HepG2 (cell line): ENCODE results near the gene JUND. TPM values are rescaled to one million over a fixed set of nuclear protein-coding genes. Genes with fewer than 3 reads are reported as not detected.

ENCODE experiments used
- CENPX ChIP-seq: sonication (generic); formaldehyde crosslinking; IDR thresholded peaks from 2 replicates; pipeline ENCODE4 v1.9.0; 2021; ENCODE audit warnings: mild to moderate bottlenecking, missing genetic modification reagents, moderate library complexity
- CREM ChIP-seq, 2 experiments: sonication (generic) in 1 of 2; formaldehyde crosslinking in 1 of 2; IDR thresholded peaks; 2 replicates each; pipeline versions ENCODE4 v1.4.0 to v1.6.1; 2016 to 2020; ENCODE audit warnings: antibody characterized with exemption in 1 of 2, mild to moderate bottlenecking in 1 of 2, missing genetic modification reagents in 1 of 2
- FOXK1 ChIP-seq: sonication (generic); formaldehyde crosslinking; IDR thresholded peaks from 2 replicates; pipeline ENCODE4 v1.4.0; 2020; ENCODE audit warnings: low read depth, missing genetic modification reagents, borderline replicate concordance
- HNF4A ChIP-seq: sonication (generic); formaldehyde crosslinking; IDR thresholded peaks from 2 replicates; pipeline ENCODE4 v1.4.0; 2020; ENCODE audit warnings: missing genetic modification reagents
- MAFF ChIP-seq: IDR thresholded peaks from 2 replicates; pipeline ENCODE4 v1.6.1; 2011; ENCODE audit warnings: low read depth, low read length, improper control_type of control experiment
- MTA1 ChIP-seq: sonication (generic); formaldehyde crosslinking; IDR thresholded peaks from 2 replicates; pipeline ENCODE4 v1.4.0; 2020; ENCODE audit warnings: missing genetic modification reagents, mild to moderate bottlenecking, borderline replicate concordance
- NFYB ChIP-seq: sonication (generic); formaldehyde crosslinking; IDR thresholded peaks from 2 replicates; pipeline ENCODE4 v1.4.0; 2020; ENCODE audit warnings: missing genetic modification reagents
- POLR2A ChIP-seq, 2 experiments: IDR thresholded peaks; 2 replicates each; pipeline ENCODE4 v1.6.1; 2011; ENCODE audit warnings: low read depth in 2 of 2, low read length in 2 of 2, mild to moderate bottlenecking in 1 of 2, moderate library complexity in 1 of 2; ENCODE audit not compliant: insufficient read depth in 1 of 2
- PRPF4 ChIP-seq: fragments of 200-400 bp; formaldehyde crosslinking; IDR thresholded peaks from 2 replicates; pipeline ENCODE4 v1.6.1; 2016; ENCODE audit warnings: low read length, low read depth; ENCODE audit not compliant: poor library complexity, severe bottlenecking
- RBM39 ChIP-seq: fragments of 200-400 bp; formaldehyde crosslinking; IDR thresholded peaks from one replicate; pipeline ENCODE4 v1.6.1; 2018; ENCODE audit warnings: antibody characterized with exemption, mild to moderate bottlenecking, low read depth, low read length; ENCODE audit not compliant: poor library complexity, severe bottlenecking
- SALL1 ChIP-seq: sonication (generic); formaldehyde crosslinking; IDR thresholded peaks from 2 replicates; pipeline ENCODE4 v1.8.0; 2022; ENCODE audit warnings: mild to moderate bottlenecking, missing genetic modification reagents
- SPEN ChIP-seq: sonication (generic); formaldehyde crosslinking; IDR thresholded peaks from 2 replicates; pipeline ENCODE4 v1.5.1; 2020; ENCODE audit warnings: low read depth, mild to moderate bottlenecking, missing genetic modification reagents
- TEAD3 ChIP-seq: optimal IDR thresholded peaks from 2 replicates; pipeline ENCODE3; 2016; ENCODE audit warnings: borderline replicate concordance
- YEATS2 ChIP-seq: sonication (generic); formaldehyde crosslinking; IDR thresholded peaks from 2 replicates; pipeline ENCODE4 v1.4.0; 2020; ENCODE audit warnings: missing genetic modification reagents, borderline replicate concordance
- ZFP1 ChIP-seq: IDR thresholded peaks from 2 replicates; pipeline ENCODE4 v1.6.1; 2016
- ZNF333 ChIP-seq: sonication (generic); formaldehyde crosslinking; IDR thresholded peaks from 2 replicates; pipeline ENCODE4 v1.4.0; 2020; ENCODE audit warnings: mild to moderate bottlenecking, missing genetic modification reagents, borderline replicate concordance
- ZNF564 ChIP-seq: sonication (generic); formaldehyde crosslinking; IDR thresholded peaks from 2 replicates; pipeline ENCODE4 v1.8.1; 2023; ENCODE audit warnings: mild to moderate bottlenecking, missing genetic modification reagents
- ZNF775 ChIP-seq: sonication (generic); formaldehyde crosslinking; IDR thresholded peaks from 2 replicates; pipeline ENCODE4 v1.4.0; 2020; ENCODE audit warnings: missing genetic modification reagents, mild to moderate bottlenecking, moderate library complexity, borderline replicate concordance
- ZNF780A ChIP-seq: sonication (generic); formaldehyde crosslinking; IDR thresholded peaks from 2 replicates; pipeline ENCODE4 v1.8.0; 2022; ENCODE audit warnings: mild to moderate bottlenecking, missing genetic modification reagents, moderate library complexity
- polyA plus RNA-seq, 8 experiments: library from polyadenylated mRNA; depleted of rRNA in 3 of 8; stranded (reverse) in 7 of 8; unstranded in 1 of 8; fragments of >200 nt; fragmentation: Illumina TruSeq in 4 of 8; extraction: Trizol in 4 of 8; gene quantifications; 2 replicates each; pipeline versions ENCODE4 v1.2.1 to v1.2.3, GENCODE V29; 2011 to 2016; ENCODE audit warnings: low read depth in 4 of 8, missing spikeins in 1 of 8, mixed read lengths in 1 of 8; ENCODE audit not compliant: insufficient read depth in 1 of 8
- total RNA-seq, 5 experiments: library from RNA; depleted of rRNA; stranded (reverse); fragments of >200 nt; fragmentation: Illumina TruSeq; extraction: Trizol; gene quantifications; 2 replicates each; pipeline ENCODE4 v1.2.3, GENCODE V29; 2016; ENCODE audit warnings: low read depth in 1 of 5
- TF ChIP-seq, protein P1 (sequence below): IDR thresholded peaks from 2 replicates; pipeline ENCODE4 v1.6.1; 2016; ENCODE audit warnings: low read depth, borderline replicate concordance
- TF ChIP-seq, protein P2 (sequence below): sonication (generic); formaldehyde crosslinking; IDR thresholded peaks from 2 replicates; pipeline ENCODE4 v1.5.0; 2020; ENCODE audit warnings: mild to moderate bottlenecking, missing genetic modification reagents, moderate library complexity
- TF ChIP-seq, protein P3 (sequence below): sonication (generic); formaldehyde crosslinking; IDR thresholded peaks from 2 replicates; pipeline ENCODE4 v1.4.0; 2020; ENCODE audit warnings: low read depth, mild to moderate bottlenecking, missing genetic modification reagents
- TF ChIP-seq, protein P4 (sequence below): sonication (generic); formaldehyde crosslinking; conservative IDR thresholded peaks from 2 replicates; pipeline ENCODE4 v1.4.0; 2020; ENCODE audit warnings: missing genetic modification reagents

Gene JUND
- total and polyA plus RNA-seq, 2 of the 13 experiments (the other 11 are each of a cell fraction or from before 2014, with no cell fraction given), result 41.2 to 59.8 TPM

DNA sequence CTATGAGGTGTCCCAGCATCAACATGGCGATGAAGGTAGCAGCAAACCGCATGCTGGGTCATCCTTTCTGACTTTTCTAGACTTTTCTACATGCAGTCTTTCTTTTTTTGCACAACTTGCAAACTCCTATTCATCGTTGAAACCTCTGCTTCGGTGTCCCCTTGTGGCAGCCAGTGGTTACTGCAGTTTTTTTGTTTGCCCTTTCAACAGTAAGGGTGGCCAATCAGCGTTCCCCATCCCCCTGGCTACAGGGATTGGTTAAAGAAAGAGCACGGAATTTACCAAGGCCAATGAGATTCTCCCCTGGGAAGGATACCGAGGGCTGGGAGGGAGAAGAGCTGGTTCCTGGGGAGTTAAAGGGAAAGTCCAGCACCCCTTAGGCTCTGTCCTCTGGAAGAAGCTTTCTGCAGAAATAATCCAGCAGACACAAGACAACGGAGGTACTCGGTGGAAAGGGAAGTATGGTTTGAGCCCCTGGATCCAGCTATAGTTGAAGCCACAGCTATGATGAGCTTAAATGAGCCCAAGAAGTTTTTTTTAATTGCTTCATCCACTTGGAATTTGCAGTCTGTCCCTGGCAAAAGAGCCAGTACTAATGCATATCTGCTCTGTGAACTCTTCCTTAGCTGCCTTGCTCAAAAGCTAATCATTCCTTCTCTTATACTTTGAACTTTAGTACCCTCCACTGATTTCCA lies 47.1 kb upstream of the JUND start (continued):
- TF ChIP-seq CENPX (CRISPR knock-in tag), result no peak
- no peak for TF ChIP-seq MTA1 (CRISPR knock-in tag)
- TF ChIP-seq, protein P1, sequence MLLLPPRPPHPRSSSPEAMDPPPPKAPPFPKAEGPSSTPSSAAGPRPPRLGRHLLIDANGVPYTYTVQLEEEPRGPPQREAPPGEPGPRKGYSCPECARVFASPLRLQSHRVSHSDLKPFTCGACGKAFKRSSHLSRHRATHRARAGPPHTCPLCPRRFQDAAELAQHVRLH, result 0 out of 2 replicates have a peak, but pooled peaks have one; percentile 37
- peak in 1 of 2 experiments; percentile 71; a peak in 2 of 4 replicates for TF ChIP-seq POLR2A (IDR thresholded peaks at IDR 0.05; ENCODE audit: insufficient read depth in 1 of 2, low read depth in 2 of 2, low read length in 2 of 2)
- TF ChIP-seq HNF4A (CRISPR knock-in tag), result peak; percentile 73
- TF ChIP-seq CREM (IDR thresholded peaks at IDR 0.05), result peak; percentile 25; the same call in 1 of the 2 replicates
- no peak for TF ChIP-seq CREM (CRISPR knock-in tag; IDR thresholded peaks at IDR 0.05)
- TF ChIP-seq ZNF564 (CRISPR knock-in tag), result no peak
- TF ChIP-seq ZNF780A (CRISPR knock-in tag), result no peak
- TF ChIP-seq YEATS2 (CRISPR knock-in tag), result peak; percentile 29; the same call in 1 of the 2 replicates
- TF ChIP-seq ZNF775 (CRISPR knock-in tag), result no peak
- no peak; the same call in 1 of the 2 replicates for TF ChIP-seq SALL1 (CRISPR knock-in tag)
- 0 out of 2 replicates have a peak, but pooled peaks have one; percentile 27 for TF ChIP-seq SPEN (CRISPR knock-in tag)
- 0 out of 2 replicates have a peak, but pooled peaks have one; percentile 28 for TF ChIP-seq FOXK1 (CRISPR knock-in tag)
- TF ChIP-seq MAFF, result peak; percentile 75
- TF ChIP-seq ZNF333, result no peak
- TF ChIP-seq, protein P2, sequence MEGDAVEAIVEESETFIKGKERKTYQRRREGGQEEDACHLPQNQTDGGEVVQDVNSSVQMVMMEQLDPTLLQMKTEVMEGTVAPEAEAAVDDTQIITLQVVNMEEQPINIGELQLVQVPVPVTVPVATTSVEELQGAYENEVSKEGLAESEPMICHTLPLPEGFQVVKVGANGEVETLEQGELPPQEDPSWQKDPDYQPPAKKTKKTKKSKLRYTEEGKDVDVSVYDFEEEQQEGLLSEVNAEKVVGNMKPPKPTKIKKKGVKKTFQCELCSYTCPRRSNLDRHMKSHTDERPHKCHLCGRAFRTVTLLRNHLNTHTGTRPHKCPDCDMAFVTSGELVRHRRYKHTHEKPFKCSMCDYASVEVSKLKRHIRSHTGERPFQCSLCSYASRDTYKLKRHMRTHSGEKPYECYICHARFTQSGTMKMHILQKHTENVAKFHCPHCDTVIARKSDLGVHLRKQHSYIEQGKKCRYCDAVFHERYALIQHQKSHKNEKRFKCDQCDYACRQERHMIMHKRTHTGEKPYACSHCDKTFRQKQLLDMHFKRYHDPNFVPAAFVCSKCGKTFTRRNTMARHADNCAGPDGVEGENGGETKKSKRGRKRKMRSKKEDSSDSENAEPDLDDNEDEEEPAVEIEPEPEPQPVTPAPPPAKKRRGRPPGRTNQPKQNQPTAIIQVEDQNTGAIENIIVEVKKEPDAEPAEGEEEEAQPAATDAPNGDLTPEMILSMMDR (CRISPR knock-in tag), result peak; percentile 90
- peak; percentile 92 for TF ChIP-seq TEAD3
- TF ChIP-seq ZFP1 (CRISPR knock-in tag), result no peak
- TF ChIP-seq, protein P3, sequence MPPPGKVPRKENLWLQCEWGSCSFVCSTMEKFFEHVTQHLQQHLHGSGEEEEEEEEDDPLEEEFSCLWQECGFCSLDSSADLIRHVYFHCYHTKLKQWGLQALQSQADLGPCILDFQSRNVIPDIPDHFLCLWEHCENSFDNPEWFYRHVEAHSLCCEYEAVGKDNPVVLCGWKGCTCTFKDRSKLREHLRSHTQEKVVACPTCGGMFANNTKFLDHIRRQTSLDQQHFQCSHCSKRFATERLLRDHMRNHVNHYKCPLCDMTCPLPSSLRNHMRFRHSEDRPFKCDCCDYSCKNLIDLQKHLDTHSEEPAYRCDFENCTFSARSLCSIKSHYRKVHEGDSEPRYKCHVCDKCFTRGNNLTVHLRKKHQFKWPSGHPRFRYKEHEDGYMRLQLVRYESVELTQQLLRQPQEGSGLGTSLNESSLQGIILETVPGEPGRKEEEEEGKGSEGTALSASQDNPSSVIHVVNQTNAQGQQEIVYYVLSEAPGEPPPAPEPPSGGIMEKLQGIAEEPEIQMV, result no peak
- TF ChIP-seq NFYB (CRISPR knock-in tag), result peak; percentile 88
- TF ChIP-seq PRPF4, result no peak
- TF ChIP-seq, protein P4, sequence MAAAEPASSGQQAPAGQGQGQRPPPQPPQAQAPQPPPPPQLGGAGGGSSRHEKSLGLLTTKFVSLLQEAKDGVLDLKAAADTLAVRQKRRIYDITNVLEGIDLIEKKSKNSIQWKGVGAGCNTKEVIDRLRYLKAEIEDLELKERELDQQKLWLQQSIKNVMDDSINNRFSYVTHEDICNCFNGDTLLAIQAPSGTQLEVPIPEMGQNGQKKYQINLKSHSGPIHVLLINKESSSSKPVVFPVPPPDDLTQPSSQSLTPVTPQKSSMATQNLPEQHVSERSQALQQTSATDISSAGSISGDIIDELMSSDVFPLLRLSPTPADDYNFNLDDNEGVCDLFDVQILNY (CRISPR knock-in tag), result no peak
- no peak for TF ChIP-seq RBM39
